Measurements from ENCODE around the gene PTPRN2.
"Not testable (repeated sequence)": the region's sequence is repeated elsewhere in the genome, so short reads cannot be mapped to it uniquely, and the experiment has no call there.

PTPRN2 gene

GRCh38 chr7:157709531-157710251 is 877.9 kb downstream of the PTPRN2 start:
- DNase-seq = no peak

DNA sequence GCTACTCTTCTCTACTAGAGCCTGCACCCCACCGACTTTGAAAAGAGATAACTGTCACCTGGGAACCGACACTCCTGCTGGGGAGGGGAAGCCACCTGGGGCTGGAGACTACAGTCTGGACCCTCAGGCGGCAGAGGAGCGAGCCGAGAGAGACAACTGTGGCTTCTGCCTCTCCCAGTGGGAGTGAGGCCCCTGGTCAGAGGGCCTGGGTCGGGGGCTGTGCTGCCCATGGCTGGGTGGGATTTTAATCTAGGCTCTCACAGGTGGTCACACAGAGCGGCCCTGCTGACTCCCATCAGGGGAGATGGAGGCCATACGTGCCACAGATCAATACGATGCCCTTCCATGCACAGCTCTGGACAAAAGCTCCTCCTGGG is 878.7 kb downstream of the PTPRN2 start:
- DNase-seq = no peak

GRCh38 chr7:157707983-157708918 is 879.4 kb downstream of the PTPRN2 start:
- DNase-seq = no peak

- no peak for DNase-seq
Observed at GRCh38 chr7:157704365-157704764, 883.3 kb downstream of the PTPRN2 start.

DNA sequence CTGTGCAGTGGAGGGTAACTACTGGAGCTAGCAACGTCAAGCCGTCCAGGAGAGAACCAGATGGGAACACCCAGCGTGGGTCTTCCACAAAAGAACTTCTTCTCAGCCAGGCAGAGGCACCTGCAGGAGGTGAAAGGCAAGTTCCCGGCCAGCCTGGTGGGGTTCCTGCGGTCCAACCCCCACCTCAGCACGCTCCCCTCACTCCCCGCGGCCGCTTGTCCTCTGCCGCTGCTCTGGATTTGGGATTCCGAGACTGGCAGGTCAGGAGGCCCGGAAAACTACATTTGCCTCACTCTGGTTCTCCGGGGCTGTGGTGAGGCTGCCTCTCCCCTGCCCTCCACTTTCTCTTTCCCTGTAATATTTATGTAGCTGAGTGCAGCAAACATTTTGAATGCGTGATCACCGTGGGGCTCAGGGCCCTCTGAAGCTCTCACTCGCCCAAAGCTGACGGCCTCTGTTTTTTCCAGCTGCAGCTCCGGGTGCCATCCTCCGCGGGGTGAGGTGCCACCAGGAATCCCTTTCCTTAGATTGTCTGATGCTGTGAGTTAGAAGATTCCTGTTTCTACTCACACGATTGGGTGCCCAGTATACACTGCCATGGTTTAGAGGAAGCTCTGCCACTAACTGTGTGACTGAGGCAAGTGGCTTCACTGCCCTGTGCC is 884.0 kb downstream of the PTPRN2 start:
- DNase-seq = no peak

- no peak for DNase-seq
Observed at GRCh38 chr7:157703131-157703530, 884.5 kb downstream of the PTPRN2 start.

- no peak for DNase-seq
Observed at GRCh38 chr7:157702311-157703023, 885.2 kb downstream of the PTPRN2 start.

DNA sequence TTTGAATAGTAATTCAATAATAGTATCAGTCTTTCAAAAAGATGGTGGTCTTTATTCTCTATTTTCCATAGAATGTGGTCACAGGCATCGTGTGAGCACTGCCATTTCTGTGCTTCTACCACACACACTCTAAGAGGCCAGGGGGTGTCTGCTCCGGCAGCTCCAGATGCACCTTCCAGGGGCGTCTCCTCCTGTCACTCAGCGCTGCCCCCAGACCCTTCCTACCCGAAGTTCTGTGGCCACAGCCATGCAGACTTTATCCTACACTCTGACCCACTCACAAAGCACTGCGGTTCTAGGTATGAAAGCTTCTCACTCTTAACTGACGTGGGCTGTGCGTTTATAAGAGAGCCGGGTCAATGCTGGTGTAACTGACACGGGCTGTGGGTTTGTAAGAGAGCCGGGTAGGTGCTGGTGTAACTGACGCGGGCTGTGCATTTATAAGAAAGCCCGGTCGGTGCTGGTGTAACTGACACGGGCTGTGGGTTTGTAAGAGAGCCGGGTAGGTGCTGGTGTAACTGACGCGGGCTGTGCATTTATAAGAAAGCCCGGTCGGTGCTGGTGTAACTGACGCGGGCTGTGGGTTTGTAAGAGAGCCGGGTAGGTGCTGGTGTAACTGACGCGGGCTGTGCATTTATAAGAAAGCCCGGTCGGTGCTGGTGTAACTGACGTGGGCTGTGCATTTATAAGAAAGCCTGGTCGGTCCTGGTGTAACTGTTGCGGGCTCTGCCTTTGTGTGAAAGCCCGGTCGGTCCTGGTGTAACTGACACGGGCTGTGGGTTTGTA is 886.0 kb downstream of the PTPRN2 start:
- DNase-seq = not testable (repeated sequence)

DNA sequence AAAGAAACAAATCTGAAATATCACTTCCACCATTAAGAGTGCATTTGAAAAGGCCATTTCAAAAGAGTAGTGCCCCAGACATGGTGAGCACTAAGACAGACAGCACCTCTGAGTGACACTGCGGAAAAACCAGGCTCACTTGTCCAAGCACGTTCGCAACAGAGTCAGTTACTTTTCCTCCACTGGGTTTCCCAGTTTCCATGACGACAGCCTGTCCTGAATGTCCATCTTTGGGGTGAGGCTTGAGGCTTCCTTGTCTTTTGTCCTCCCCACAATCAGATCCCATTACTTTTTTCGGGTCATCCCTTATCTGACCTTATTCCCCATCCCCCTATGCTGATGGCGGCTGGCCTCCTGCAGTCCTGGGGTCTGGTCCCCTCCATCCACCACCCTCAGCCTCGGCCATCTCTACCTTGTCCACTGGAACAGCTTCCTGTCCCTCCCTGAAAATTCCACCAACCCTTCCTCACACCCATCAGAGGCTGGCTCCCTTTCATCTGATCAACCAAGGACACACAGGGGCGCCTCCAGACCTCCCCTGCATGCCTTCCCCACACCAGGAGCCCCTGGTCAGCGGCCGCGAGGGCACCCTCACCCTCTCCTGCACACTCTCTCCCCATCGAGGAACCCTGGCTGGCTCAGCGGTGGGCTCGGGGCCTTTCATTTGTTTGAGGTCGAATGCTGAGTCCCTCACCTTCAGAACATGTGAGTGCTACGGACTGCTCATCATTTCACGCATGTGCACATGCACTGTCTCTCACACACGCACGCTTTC is 887.2 kb downstream of the PTPRN2 start:
- DNase-seq = no peak

GRCh38 chr7:157699357-157700013 is 888.1 kb downstream of the PTPRN2 start:
- DNase-seq = no peak

DNA sequence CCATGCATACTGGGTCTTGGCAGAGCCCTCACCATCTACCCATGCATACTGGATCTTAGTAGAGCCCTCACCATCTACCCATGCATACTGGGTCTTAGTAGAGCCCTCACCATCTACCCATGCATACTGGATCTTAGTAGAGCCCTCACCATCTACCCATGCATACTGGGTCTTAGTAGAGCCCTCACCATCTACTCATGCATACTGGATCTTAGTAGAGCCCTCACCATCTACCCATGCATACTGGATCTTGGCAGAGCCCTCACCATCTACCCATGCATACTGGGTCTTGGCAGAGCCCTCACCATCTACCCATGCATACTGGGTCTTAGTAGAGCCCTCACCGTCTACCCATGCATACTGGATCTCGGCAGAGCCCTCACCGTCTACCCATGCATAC is 890.3 kb downstream of the PTPRN2 start:
- DNase-seq = not testable (repeated sequence)

DNA sequence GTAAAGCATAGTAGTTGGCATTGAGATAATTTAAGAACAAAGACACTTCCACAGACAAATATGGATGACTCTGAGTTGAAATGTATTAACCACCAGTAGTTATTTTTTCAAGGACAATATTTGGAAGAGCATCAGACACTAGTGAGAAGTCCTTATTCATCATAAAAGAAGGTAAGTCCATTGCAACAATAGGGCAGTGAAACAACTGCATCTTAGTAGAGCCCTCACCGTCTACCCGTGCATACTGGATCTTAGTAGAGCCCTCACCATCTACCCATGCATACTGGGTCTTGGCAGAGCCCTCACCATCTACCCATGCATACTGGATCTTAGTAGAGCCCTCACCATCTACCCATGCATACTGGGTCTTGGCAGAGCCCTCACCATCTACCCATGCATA is 892.0 kb downstream of the PTPRN2 start:
- DNase-seq = not testable (repeated sequence)

DNA sequence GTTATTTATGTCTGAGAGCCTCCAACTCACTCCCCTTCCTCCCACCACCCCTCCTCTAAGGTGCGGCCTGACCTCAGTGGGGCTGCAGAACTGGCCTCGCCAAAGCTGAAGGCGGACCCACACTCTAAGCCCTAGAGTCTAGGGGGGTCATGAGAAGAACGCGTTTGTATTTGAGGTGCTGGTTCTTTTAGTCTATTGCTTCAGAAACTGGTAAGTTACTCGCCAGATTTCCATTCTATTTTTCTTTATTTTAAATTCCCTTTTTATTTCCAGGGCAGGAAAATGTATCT is 893.3 kb downstream of the PTPRN2 start:
- no peak for DNase-seq

GRCh38 chr7:157693521-157694375 is 893.9 kb downstream of the PTPRN2 start:
- no peak for DNase-seq

GRCh38 chr7:157693071-157693520 is 894.5 kb downstream of the PTPRN2 start:
- DNase-seq = peak; percentile 50

- DNase-seq = no peak
Observed at GRCh38 chr7:157692460-157693011, 895.1 kb downstream of the PTPRN2 start.

- peak; percentile 38 for DNase-seq
Observed at GRCh38 chr7:157691586-157692459, 895.8 kb downstream of the PTPRN2 start.

GRCh38 chr7:157690833-157691585 is 896.6 kb downstream of the PTPRN2 start:
- peak; percentile 79 for DNase-seq

Data from NCI-H1417 treated with DMSO at 0.1 percent for 48 hours (cell line).